T-cell (primary cell): ENCODE results near the gene CDH4. TPM values are rescaled to one million over a fixed set of nuclear protein-coding genes. Genes with fewer than 3 reads are reported as not detected.

ENCODE experiments used
- ATAC-seq, 4 experiments: fragments of 200-7000 bp in 3 of 4; fragments of 150-1000 bp in 1 of 4; cut with Tn5 transposase; replicated peaks in 1 of 4; 1 replicate in 3 of 4; 2 replicates in 1 of 4; pipeline ENCODE4 v1.10.0; 2021; ENCODE audit warnings: moderate library complexity in 3 of 4, mild to moderate bottlenecking in 2 of 4, moderate number of reproducible peaks in 1 of 4
- CTCF ChIA-PET, 2 donors: fragments of 300-600 bp; sonication (Branson Sonifier 250); formaldehyde crosslinking; loops; one replicate each; lab custom pipeline; 2022; ENCODE audit warnings: antibody characterized with exemption in 2 of 2; lab: Charles Lee
- POLR2A ChIA-PET, 2 donors: fragments of 300-600 bp; sonication (Branson Sonifier 250); formaldehyde crosslinking; loops; one replicate each; lab custom pipeline; 2022; ENCODE audit warnings: antibody characterized with exemption in 2 of 2; lab: Charles Lee
- DNase-seq, 35 experiments: peaks; one replicate each; pipeline versions ENCODE4 v3.0.0 to v3.0.0-alpha.2; 2013 to 2023
- H3K27ac ChIP-seq: one replicate; pipeline ENCODE4 v1.5.1; 2013; ENCODE audit warnings: low read length
- H3K27me3 ChIP-seq, 2 experiments: replicated peaks in 1 of 2; 1 replicate in 1 of 2; 2 replicates in 1 of 2; pipeline versions ENCODE4 v1.6.1 to v1.7.0; 2013; ENCODE audit warnings: low read length in 1 of 2, mixed read lengths in 1 of 2; ENCODE audit not compliant: control insufficient read depth in 2 of 2, insufficient read depth in 2 of 2; ENCODE audit errors: extremely low read depth in 1 of 2
- H3K36me3 ChIP-seq, 2 donors: 1 replicate in 1 of 2; 2 replicates in 1 of 2; pipeline versions ENCODE4 v1.6.1 to v1.7.0; 2013; ENCODE audit warnings: low read length in 1 of 2; ENCODE audit not compliant: control insufficient read depth in 2 of 2, insufficient read depth in 1 of 2; ENCODE audit errors: extremely low read depth in 1 of 2
- H3K4me1 ChIP-seq, 2 experiments: 1 replicate in 1 of 2; 2 replicates in 1 of 2; pipeline versions ENCODE4 v1.6.1 to v1.7.0; 2013; ENCODE audit warnings: low read length in 2 of 2, mixed read lengths in 1 of 2; ENCODE audit not compliant: insufficient read depth in 2 of 2, control insufficient read depth in 1 of 2; ENCODE audit errors: extremely low read depth in 1 of 2
- H3K4me3 ChIP-seq, 2 donors: 1 replicate in 1 of 2; 2 replicates in 1 of 2; pipeline versions ENCODE4 v1.5.1 to v1.7.0; 2013; ENCODE audit warnings: mild to moderate bottlenecking in 2 of 2, low read length in 1 of 2, moderate library complexity in 1 of 2; ENCODE audit not compliant: control insufficient read depth in 1 of 2; ENCODE audit errors: extremely low read depth in 1 of 2
- H3K9me3 ChIP-seq: 2 replicates; pipeline ENCODE4 v1.7.0; 2013
- H3K27ac Mint-ChIP-seq, 2 donors: one replicate each; pipeline ENCODE4 v1.8.0; 2020 to 2021; ENCODE audit warnings: mild to moderate bottlenecking in 2 of 2, mixed read lengths in 2 of 2
- H3K27me3 Mint-ChIP-seq, 2 donors: one replicate each; pipeline ENCODE4 v1.8.0; 2021 to 2022; ENCODE audit warnings: mixed read lengths in 2 of 2
- H3K36me3 Mint-ChIP-seq: one replicate; pipeline ENCODE4 v1.8.0; 2021; ENCODE audit warnings: mixed read lengths
- H3K4me1 Mint-ChIP-seq, 3 donors: one replicate each; pipeline ENCODE4 v1.8.0; 2020 to 2022; ENCODE audit warnings: mixed read lengths in 3 of 3, mild to moderate bottlenecking in 1 of 3
- H3K4me3 Mint-ChIP-seq, 3 donors: one replicate each; pipeline ENCODE4 v1.8.0; 2020 to 2022; ENCODE audit warnings: mild to moderate bottlenecking in 3 of 3, mixed read lengths in 3 of 3, moderate library complexity in 3 of 3
- H3K9me3 Mint-ChIP-seq, 3 donors: one replicate each; pipeline ENCODE4 v1.8.0; 2020 to 2022; ENCODE audit warnings: mixed read lengths in 3 of 3
- WGBS: methylation state at CpG from one replicate; pipeline ENCODE4 v1.1.5; 2013; ENCODE audit warnings: missing lambda C conversion rate; ENCODE audit not compliant: insufficient coverage; 5-methylcytosine and 5-hydroxymethylcytosine counted together
- total RNA-seq, 35 experiments: library from RNA in 6 of 35; stranded (reverse) in 6 of 35; fragments of 120-200 nt in 1 of 35; gene quantifications; one replicate each; pipeline versions ENCODE4 v1.2.1 to v1.2.4 and lab custom pipeline; 2013 to 2026

Gene CDH4
- total RNA-seq, 5 donors from 2014 or later (not counting 1 experiment from before 2014, with no cell fraction given): 0.06 to 0.64 (median 0.14) TPM

DNA sequence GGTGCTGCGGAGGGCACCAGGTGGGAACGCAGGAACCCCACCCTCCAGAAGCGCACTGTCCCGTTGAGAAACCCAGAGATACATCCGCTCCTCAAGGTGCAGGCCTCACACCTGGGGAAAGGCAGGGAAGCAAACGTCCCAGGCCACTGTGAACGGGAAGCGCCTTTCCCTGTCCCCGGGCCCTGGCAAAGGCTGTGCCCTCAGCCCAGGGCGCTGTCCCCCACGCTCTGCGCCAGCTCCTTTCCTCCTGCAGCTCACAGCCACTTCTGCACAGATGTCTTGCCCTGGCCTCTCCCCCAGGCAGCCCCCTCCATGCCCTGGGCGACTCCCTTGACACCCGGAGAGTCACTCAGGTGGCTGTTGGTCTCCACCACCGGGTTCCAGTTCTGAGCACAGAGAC lies 609.8 kb downstream of the CDH4 start:
- POLR2A ChIA-PET: no interaction called here
- DNase-seq (no peak), ATAC-seq (no peak)
- no peak overlapping the region for H3K27ac Mint-ChIP-seq
- WGBS: 86% methylated on average over 14 of the region's 15 CpGs
- no peak overlapping the region for H3K27ac ChIP-seq
- H3K27me3 ChIP-seq: peaks cover 0 to 26% of the 10 kb centered on the region in 2 experiments
- peaks cover 0 to 5% of the 10 kb centered on the region in 2 donors for H3K27me3 Mint-ChIP-seq
- H3K4me1 ChIP-seq: no peaks in the 10 kb centered on the region
- H3K4me3 Mint-ChIP-seq: no peak overlapping the region
- CTCF ChIA-PET: no interaction called here
- no peaks in the 10 kb centered on the region for H3K36me3 ChIP-seq
- H3K4me3 ChIP-seq: no peak overlapping the region
- H3K9me3 Mint-ChIP-seq: peaks cover 9 to 14% (median 10%) of the 10 kb centered on the region in 3 donors
- H3K4me1 Mint-ChIP-seq: no peaks in the 10 kb centered on the region
- H3K36me3 Mint-ChIP-seq: no peaks in the 10 kb centered on the region
- no peaks in the 10 kb centered on the region for H3K9me3 ChIP-seq

DNA sequence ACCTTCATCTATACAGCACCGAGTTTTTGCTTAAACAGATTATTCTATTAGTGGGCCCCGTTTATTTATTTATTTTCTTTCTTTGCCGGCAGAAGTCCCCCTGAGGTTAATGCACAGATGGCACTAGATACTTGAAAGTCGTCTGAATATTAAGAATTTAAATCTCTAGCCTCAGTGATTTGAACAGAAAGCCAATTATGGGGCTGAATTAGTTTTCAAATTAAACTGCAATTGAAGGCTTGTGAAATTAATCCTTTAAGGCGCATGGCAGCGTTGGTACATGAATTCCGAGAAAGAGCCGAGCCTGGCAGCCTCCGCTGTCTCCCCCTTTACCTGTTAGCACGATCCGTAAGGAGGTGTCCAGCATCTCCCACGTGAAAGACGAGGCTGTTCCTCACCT lies 610.8 kb downstream of the CDH4 start:
- CTCF ChIA-PET: no interaction called here
- H3K27me3 ChIP-seq: peaks cover 0 to 26% of the 10 kb centered on the region in 2 experiments
- no peaks in the 10 kb centered on the region for H3K36me3 ChIP-seq
- no peak overlapping the region for H3K4me3 ChIP-seq
- peaks cover 9 to 14% (median 10%) of the 10 kb centered on the region in 3 donors for H3K9me3 Mint-ChIP-seq
- no peaks in the 10 kb centered on the region for H3K36me3 Mint-ChIP-seq
- no peaks in the 10 kb centered on the region for H3K9me3 ChIP-seq
- H3K27ac Mint-ChIP-seq: no peak overlapping the region
- H3K27me3 Mint-ChIP-seq: peaks cover 0 to 8% of the 10 kb centered on the region in 2 donors
- no peaks in the 10 kb centered on the region for H3K4me1 ChIP-seq
- WGBS: 100% methylated on average over 4 of the region's 13 CpGs
- DNase-seq: no peak
- no peak overlapping the region for H3K27ac ChIP-seq
- H3K4me1 Mint-ChIP-seq: no peaks in the 10 kb centered on the region
- ATAC-seq: no peak
- POLR2A ChIA-PET: no interaction called here
- H3K4me3 Mint-ChIP-seq: no peak overlapping the region

DNA sequence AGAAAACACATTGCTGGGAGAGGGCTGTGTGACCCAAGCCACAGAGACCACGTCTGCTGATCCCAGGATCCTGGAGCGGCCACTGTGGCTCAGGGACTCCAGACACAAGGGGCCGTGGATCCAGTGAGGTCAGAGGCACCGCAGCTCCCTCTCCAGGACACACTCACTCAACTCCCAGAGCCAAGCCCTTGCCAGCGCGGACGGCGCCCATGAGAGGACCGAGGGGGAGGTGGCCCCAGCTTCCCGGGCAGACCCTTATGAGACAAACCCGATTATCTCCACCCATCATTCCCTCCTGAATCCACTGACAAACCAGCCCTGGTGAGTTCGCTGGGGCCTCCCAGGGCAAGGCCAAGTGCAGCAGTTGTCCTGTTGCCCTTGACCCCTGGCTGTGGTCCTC lies 612.4 kb downstream of the CDH4 start:
- Histone ChIP-seq H3K27ac (no peak overlapping the region), H3K4me1 (no peaks in the 10 kb centered on the region), H3K4me3 (no peak overlapping the region), H3K27me3 (peaks cover 0 to 32% of the 10 kb centered on the region in 2 experiments), H3K36me3 (no peaks in the 10 kb centered on the region), H3K9me3 (no peaks in the 10 kb centered on the region)
- ChIA-PET POLR2A (no interaction called here), CTCF (no interaction called here)
- 90% methylated on average over 10 of the region's 12 CpGs for WGBS
- Mint-ChIP-seq H3K27me3 (peaks cover 0 to 8% of the 10 kb centered on the region in 2 donors), H3K4me1 (no peaks in the 10 kb centered on the region), H3K9me3 (peaks cover 9 to 14% (median 10%) of the 10 kb centered on the region in 3 donors), H3K27ac (no peak overlapping the region), H3K36me3 (no peaks in the 10 kb centered on the region), H3K4me3 (no peak overlapping the region)
- no peak for DNase-seq
- no peak for ATAC-seq

DNA sequence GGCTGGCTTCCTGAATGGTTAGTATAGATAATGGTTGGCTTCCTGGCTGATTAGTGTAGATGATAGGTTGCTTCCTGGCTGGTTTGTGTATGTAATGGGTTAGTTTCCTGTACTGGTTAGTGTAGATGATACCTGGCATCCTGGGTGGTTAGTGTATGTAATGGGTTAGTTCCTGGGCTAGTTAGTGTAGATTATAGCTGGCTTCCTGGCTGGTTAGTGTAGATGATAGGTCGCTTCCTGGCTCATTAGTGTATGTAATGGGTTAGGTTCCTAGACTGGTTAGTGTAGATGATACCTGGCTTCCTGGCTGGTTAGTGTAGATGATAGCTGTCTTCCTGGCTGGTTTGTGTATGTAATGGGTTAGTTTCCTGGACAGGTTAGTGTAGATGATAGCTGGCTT lies 613.3 kb downstream of the CDH4 start:
- H3K9me3 ChIP-seq: no peaks in the 10 kb centered on the region
- H3K4me1 ChIP-seq: no peaks in the 10 kb centered on the region
- peaks cover 0 to 35% of the 10 kb centered on the region in 2 experiments for H3K27me3 ChIP-seq
- H3K4me3 ChIP-seq: no peak overlapping the region
- H3K36me3 ChIP-seq: no peaks in the 10 kb centered on the region
- ChIA-PET POLR2A (no interaction called here), CTCF (no interaction called here)
- DNase-seq (no peak), ATAC-seq (no peak)
- Mint-ChIP-seq H3K4me3 (no peak overlapping the region), H3K4me1 (no peaks in the 10 kb centered on the region), H3K27me3 (peaks cover 0 to 10% of the 10 kb centered on the region in 2 donors), H3K36me3 (no peaks in the 10 kb centered on the region), H3K27ac (no peak overlapping the region), H3K9me3 (peaks cover 9 to 14% (median 10%) of the 10 kb centered on the region in 3 donors)
- H3K27ac ChIP-seq: no peak overlapping the region
- WGBS: 75% methylated on average over 1 of the region's 1 CpG

DNA sequence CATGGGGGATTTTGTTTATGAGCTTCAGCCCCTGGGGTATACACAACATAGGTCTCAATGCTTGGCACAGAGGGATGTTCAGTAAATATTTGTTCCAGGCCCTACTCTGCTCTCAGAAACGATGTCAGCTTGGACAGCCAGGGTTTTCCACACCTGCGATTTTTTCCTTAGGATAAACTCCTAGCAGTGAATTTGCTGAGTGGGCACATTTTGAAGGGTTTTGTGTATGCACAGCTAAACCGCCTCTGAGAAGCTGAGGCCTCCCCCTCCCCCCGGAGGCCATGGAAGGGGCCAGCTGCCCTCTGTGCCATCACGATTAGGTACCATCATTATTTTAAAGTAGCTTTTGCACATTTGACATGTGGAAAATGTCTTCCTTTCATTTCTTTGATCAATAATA lies 614.1 kb downstream of the CDH4 start:
- no peaks in the 10 kb centered on the region for H3K36me3 Mint-ChIP-seq
- Histone ChIP-seq H3K27me3 (peaks cover 0 to 30% of the 10 kb centered on the region in 2 experiments), H3K36me3 (no peaks in the 10 kb centered on the region), H3K4me3 (no peak overlapping the region), H3K4me1 (no peaks in the 10 kb centered on the region), H3K9me3 (no peaks in the 10 kb centered on the region), H3K27ac (no peak overlapping the region)
- no peaks in the 10 kb centered on the region for H3K4me1 Mint-ChIP-seq
- ATAC-seq: no peak
- CTCF ChIA-PET: no interaction called here
- peaks cover 9 to 14% (median 10%) of the 10 kb centered on the region in 3 donors for H3K9me3 Mint-ChIP-seq
- no peak overlapping the region for H3K4me3 Mint-ChIP-seq
- WGBS: 70% methylated on average over 2 of the region's 5 CpGs
- peaks cover 0 to 8% of the 10 kb centered on the region in 2 donors for H3K27me3 Mint-ChIP-seq
- no peak overlapping the region for H3K27ac Mint-ChIP-seq
- POLR2A ChIA-PET: no interaction called here
- no peak for DNase-seq

DNA sequence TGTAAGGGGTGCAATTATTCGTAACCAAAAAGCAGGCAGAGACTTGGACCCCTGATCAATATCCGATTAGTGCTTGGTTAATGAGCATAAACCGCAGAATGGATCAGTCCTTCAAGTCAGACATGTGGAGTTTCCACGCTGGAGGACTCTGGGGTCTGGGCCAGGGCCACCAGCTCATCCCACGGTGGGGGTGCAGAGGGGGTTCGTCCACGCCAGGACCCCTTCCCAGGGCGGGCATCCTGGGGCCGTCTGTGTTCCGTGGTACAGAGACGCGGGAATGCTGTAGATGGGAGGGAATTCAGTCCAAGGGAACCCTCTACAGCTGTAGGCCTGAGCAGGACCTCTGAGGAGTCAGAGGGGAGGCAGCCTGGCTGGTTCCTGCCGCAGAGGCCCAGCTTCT lies 615.9 kb downstream of the CDH4 start:
- WGBS: 91% methylated on average over 11 of the region's 13 CpGs
- no peak overlapping the region for H3K27ac Mint-ChIP-seq
- POLR2A ChIA-PET: no interaction called here
- H3K27me3 ChIP-seq: peaks cover 0 to 22% of the 10 kb centered on the region in 2 experiments
- H3K4me3 ChIP-seq: no peak overlapping the region
- peaks cover 0 to 6% of the 10 kb centered on the region in 2 donors for H3K27me3 Mint-ChIP-seq
- peaks cover 9 to 14% (median 10%) of the 10 kb centered on the region in 3 donors for H3K9me3 Mint-ChIP-seq
- no peak for DNase-seq
- no peaks in the 10 kb centered on the region for H3K4me1 Mint-ChIP-seq
- H3K9me3 ChIP-seq: no peaks in the 10 kb centered on the region
- ATAC-seq: no peak
- H3K27ac ChIP-seq: no peak overlapping the region
- no peaks in the 10 kb centered on the region for H3K36me3 Mint-ChIP-seq
- H3K4me1 ChIP-seq: no peaks in the 10 kb centered on the region
- H3K4me3 Mint-ChIP-seq: no peak overlapping the region
- H3K36me3 ChIP-seq: no peaks in the 10 kb centered on the region
- CTCF ChIA-PET: no interaction called here
